Activated T-helper 1 cell treated with anti-CD3 and anti-CD28 coated beads, Interleukin-12 subunit alpha, Interleukin-12 subunit beta, Interleukin-2, Interleukin-4 antibody, amounts not matched to agents 30 ng/mL and 10 ng/mL and 1 ng/mL, durations not matched to agents 14 hours and 24 hours and 36 hours (primary cell): ENCODE data around the gene BCL11B. TPM values are rescaled to one million over a fixed set of nuclear protein-coding genes. Genes with fewer than 3 reads are reported as not detected.
"Not testable (repeated sequence)": the region's sequence is repeated elsewhere in the genome, so short reads cannot be mapped to it uniquely, and the experiment has no call there.

ENCODE experiments used
- DNase-seq: peaks from one replicate; pipeline ENCODE4 v3.0.0; 2021; ENCODE audit warnings: low spot score
- H3K27ac Mint-ChIP-seq: one replicate; pipeline ENCODE4 v1.8.0; 2021; ENCODE audit warnings: mild to moderate bottlenecking, mixed read lengths
- H3K27me3 Mint-ChIP-seq: one replicate; pipeline ENCODE4 v1.8.0; 2022; ENCODE audit warnings: mild to moderate bottlenecking, moderate library complexity, mixed read lengths; ENCODE audit not compliant: insufficient read depth
- H3K36me3 Mint-ChIP-seq: one replicate; pipeline ENCODE4 v1.8.0; 2021; ENCODE audit warnings: low read depth, mixed read lengths
- H3K4me1 Mint-ChIP-seq: one replicate; pipeline ENCODE4 v1.8.0; 2021; ENCODE audit warnings: low read depth, mixed read lengths
- H3K4me3 Mint-ChIP-seq: one replicate; pipeline ENCODE4 v1.8.0; 2021; ENCODE audit warnings: mild to moderate bottlenecking, moderate library complexity, mixed read lengths
- H3K9me3 Mint-ChIP-seq: one replicate; pipeline ENCODE4 v1.8.0; 2021; ENCODE audit warnings: mixed read lengths
- intact Hi-C: fragments of 100-400 bp; cut with micrococcal nuclease; formaldehyde crosslinking; loops from one replicate; pipeline ENCODE4 v1.15.1; 2024
- total RNA-seq: library from RNA; stranded (reverse); gene quantifications from 2 replicates; pipeline ENCODE4 v1.2.3, GENCODE V29; 2022

The BCL11B gene
- total RNA-seq, 1 donor from 2014 or later: 45.4 TPM

- Mint-ChIP-seq H3K4me3 (peak overlapping the region; percentile 88), H3K36me3 (peaks cover 21% of the 10 kb centered on the region), H3K4me1 (peaks cover 95% of the 10 kb centered on the region), H3K27me3 (no peaks in the 10 kb centered on the region), H3K9me3 (no peaks in the 10 kb centered on the region), H3K27ac (peak overlapping the region; percentile 98)
- intact Hi-C loops: loop anchor here (1.0 to 10.0 kb wide), 5 partner anchors 44 to 1196 kb away; no protein-coding TSS in a partner anchor
- no peak for DNase-seq
Observed at GRCh38 chr14:99188731-99189191, 83.2 kb downstream of the BCL11B start.

- Mint-ChIP-seq H3K27ac (peak overlapping the region; percentile 83), H3K36me3 (peaks cover 27% of the 10 kb centered on the region), H3K4me3 (peak overlapping the region; percentile 74), H3K27me3 (no peaks in the 10 kb centered on the region), H3K9me3 (no peaks in the 10 kb centered on the region), H3K4me1 (peaks cover 95% of the 10 kb centered on the region)
- no peak for DNase-seq
- intact Hi-C loops: loop anchor here (1.0 to 10.0 kb wide), 4 partner anchors 44 to 1196 kb away; no protein-coding TSS in a partner anchor
Observed at GRCh38 chr14:99187858-99188257, 84.1 kb downstream of the BCL11B start.

GRCh38 chr14:99186956-99187690 lies 84.9 kb downstream of the BCL11B start:
- Mint-ChIP-seq H3K9me3 (no peaks in the 10 kb centered on the region), H3K36me3 (peaks cover 29% of the 10 kb centered on the region), H3K4me1 (peaks cover 96% of the 10 kb centered on the region), H3K27me3 (no peaks in the 10 kb centered on the region), H3K4me3 (peak overlapping the region; percentile 74), H3K27ac (peak overlapping the region; percentile 83)
- intact Hi-C loops: loop anchor here (5.0 to 10.0 kb wide), 3 partner anchors 890 to 1195 kb away; no protein-coding TSS in a partner anchor
- no peak for DNase-seq

- not testable (repeated sequence) for H3K9me3 Mint-ChIP-seq, DNase-seq, H3K27me3 Mint-ChIP-seq
- peak overlapping the region; percentile 74 for H3K4me3 Mint-ChIP-seq
- H3K4me1 Mint-ChIP-seq: peaks cover 96% of the 10 kb centered on the region
- peaks cover 33% of the 10 kb centered on the region for H3K36me3 Mint-ChIP-seq
- H3K27ac Mint-ChIP-seq: peak overlapping the region; percentile 83
- intact Hi-C loops: loop anchor here (5.0 to 10.0 kb wide), 3 partner anchors 891 to 1194 kb away; no protein-coding TSS in a partner anchor
Observed at GRCh38 chr14:99186336-99186735, 85.7 kb downstream of the BCL11B start.

GRCh38 chr14:99185436-99186068 lies 86.4 kb downstream of the BCL11B start:
- Mint-ChIP-seq H3K4me1 (peaks cover 96% of the 10 kb centered on the region), H3K27me3 (no peaks in the 10 kb centered on the region), H3K9me3 (no peaks in the 10 kb centered on the region), H3K27ac (peak overlapping the region; percentile 83), H3K36me3 (peaks cover 30% of the 10 kb centered on the region), H3K4me3 (peak overlapping the region; percentile 74)
- no peak for DNase-seq
- intact Hi-C loops: loop anchor here (5.0 to 10.0 kb wide), 3 partner anchors 892 to 1193 kb away; no protein-coding TSS in a partner anchor

GRCh38 chr14:99183716-99184115 lies 88.3 kb downstream of the BCL11B start:
- H3K27me3 Mint-ChIP-seq: no peaks in the 10 kb centered on the region
- no peak for DNase-seq
- no peaks in the 10 kb centered on the region for H3K9me3 Mint-ChIP-seq
- intact Hi-C loops: loop anchor here (10.0 kb wide), 1 partner anchor 959 kb away; no protein-coding TSS in a partner anchor
- H3K4me1 Mint-ChIP-seq: peaks cover 94% of the 10 kb centered on the region
- peaks cover 36% of the 10 kb centered on the region for H3K36me3 Mint-ChIP-seq
- no peak overlapping the region for H3K4me3 Mint-ChIP-seq
- H3K27ac Mint-ChIP-seq: peak overlapping the region; percentile 83

- Mint-ChIP-seq H3K4me3 (no peak overlapping the region), H3K27me3 (no peaks in the 10 kb centered on the region), H3K4me1 (peaks cover 98% of the 10 kb centered on the region), H3K36me3 (peaks cover 37% of the 10 kb centered on the region), H3K27ac (peak overlapping the region; percentile 83), H3K9me3 (no peaks in the 10 kb centered on the region)
- intact Hi-C loops: loop anchor here (10.0 kb wide), 1 partner anchor 959 kb away; no protein-coding TSS in a partner anchor
- DNase-seq: no peak
Observed at GRCh38 chr14:99183311-99183710, 88.7 kb downstream of the BCL11B start.

- Mint-ChIP-seq H3K4me3 (peak overlapping the region; percentile 16), H3K4me1 (peaks cover 98% of the 10 kb centered on the region), H3K27ac (peak overlapping the region; percentile 86), H3K9me3 (no peaks in the 10 kb centered on the region), H3K27me3 (no peaks in the 10 kb centered on the region), H3K36me3 (peaks cover 34% of the 10 kb centered on the region)
- DNase-seq: no peak
- intact Hi-C loops: loop anchor here (10.0 kb wide), 1 partner anchor 958 kb away; no protein-coding TSS in a partner anchor
Observed at GRCh38 chr14:99182548-99183250, 89.3 kb downstream of the BCL11B start.

- Mint-ChIP-seq H3K4me1 (peaks cover 94% of the 10 kb centered on the region), H3K27ac (peak overlapping the region; percentile 86), H3K36me3 (peaks cover 32% of the 10 kb centered on the region), H3K9me3 (no peaks in the 10 kb centered on the region), H3K27me3 (no peaks in the 10 kb centered on the region), H3K4me3 (peak overlapping the region; percentile 38)
- intact Hi-C loops: loop anchor here (10.0 kb wide), 1 partner anchor 957 kb away; no protein-coding TSS in a partner anchor
- DNase-seq: no peak
Observed at GRCh38 chr14:99181804-99182520, 90.0 kb downstream of the BCL11B start.

GRCh38 chr14:99181241-99181640 lies 90.8 kb downstream of the BCL11B start:
- intact Hi-C loops: loop anchor here (10.0 kb wide), 1 partner anchor 956 kb away; no protein-coding TSS in a partner anchor
- no peak for DNase-seq
- H3K4me1 Mint-ChIP-seq: peaks cover 87% of the 10 kb centered on the region
- peak overlapping the region; percentile 38 for H3K4me3 Mint-ChIP-seq
- no peaks in the 10 kb centered on the region for H3K9me3 Mint-ChIP-seq
- H3K36me3 Mint-ChIP-seq: peaks cover 32% of the 10 kb centered on the region
- no peaks in the 10 kb centered on the region for H3K27me3 Mint-ChIP-seq
- peak overlapping the region; percentile 86 for H3K27ac Mint-ChIP-seq

GRCh38 chr14:99179946-99180345 lies 92.1 kb downstream of the BCL11B start:
- peaks cover 30% of the 10 kb centered on the region for H3K36me3 Mint-ChIP-seq
- no peak for DNase-seq
- peaks cover 74% of the 10 kb centered on the region for H3K4me1 Mint-ChIP-seq
- H3K27ac Mint-ChIP-seq: peak overlapping the region; percentile 84
- no peaks in the 10 kb centered on the region for H3K27me3 Mint-ChIP-seq
- no peaks in the 10 kb centered on the region for H3K9me3 Mint-ChIP-seq
- intact Hi-C loops: loop anchor here (10.0 kb wide), 1 partner anchor 955 kb away; no protein-coding TSS in a partner anchor
- H3K4me3 Mint-ChIP-seq: peak overlapping the region; percentile 20

GRCh38 chr14:99179506-99179905 lies 92.5 kb downstream of the BCL11B start:
- H3K27ac Mint-ChIP-seq: peak overlapping the region; percentile 84
- H3K4me3 Mint-ChIP-seq: peak overlapping the region; percentile 20
- intact Hi-C loops: no loop called here
- H3K27me3 Mint-ChIP-seq: no peaks in the 10 kb centered on the region
- H3K9me3 Mint-ChIP-seq: no peaks in the 10 kb centered on the region
- DNase-seq: no peak
- H3K36me3 Mint-ChIP-seq: peaks cover 30% of the 10 kb centered on the region
- H3K4me1 Mint-ChIP-seq: peaks cover 70% of the 10 kb centered on the region
